Measurements from ENCODE around the gene VMP1. TPM values are rescaled to one million over a fixed set of nuclear protein-coding genes. Genes with fewer than 3 reads are reported as not detected.
"Not testable (repeated sequence)": the region's sequence is repeated elsewhere in the genome, so short reads cannot be mapped to it uniquely, and the experiment has no call there.

The VMP1 gene
- total RNA-seq, 2 donors from 2014 or later: 175 to 203 TPM

DNA sequence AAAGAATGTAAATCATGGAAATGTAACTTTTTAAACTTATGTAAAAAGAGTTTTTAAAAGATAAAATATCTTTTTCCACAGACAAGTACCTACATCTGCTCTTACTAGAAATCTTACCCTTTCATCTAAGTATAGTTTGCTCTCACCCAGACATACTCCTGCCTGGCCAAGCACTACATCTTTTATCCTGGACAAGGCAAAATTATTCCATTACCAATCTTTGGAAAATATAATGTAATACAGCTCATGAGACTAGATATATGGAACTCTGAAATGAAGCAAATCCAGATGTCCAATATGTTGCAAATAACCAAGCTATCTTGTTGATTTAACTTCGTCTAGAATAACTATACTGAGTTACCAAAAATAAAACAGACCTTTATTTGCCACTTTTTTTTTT is 50.0 kb downstream of the VMP1 start:
- H3K9me3 ChIP-seq: no peaks in the 10 kb centered on the region
- no peaks in the 10 kb centered on the region for H3K36me3 ChIP-seq
- no peak for DNase-seq (ENCODE audit: low spot score)
- H3K4me3 ChIP-seq: no peak overlapping the region
- TF ChIP-seq POLR2A (IDR thresholded peaks at IDR 0.05) (no peak), POLR2AphosphoS5 (IDR thresholded peaks at IDR 0.05) (no peak)
- TF ChIP-seq, protein P1, sequence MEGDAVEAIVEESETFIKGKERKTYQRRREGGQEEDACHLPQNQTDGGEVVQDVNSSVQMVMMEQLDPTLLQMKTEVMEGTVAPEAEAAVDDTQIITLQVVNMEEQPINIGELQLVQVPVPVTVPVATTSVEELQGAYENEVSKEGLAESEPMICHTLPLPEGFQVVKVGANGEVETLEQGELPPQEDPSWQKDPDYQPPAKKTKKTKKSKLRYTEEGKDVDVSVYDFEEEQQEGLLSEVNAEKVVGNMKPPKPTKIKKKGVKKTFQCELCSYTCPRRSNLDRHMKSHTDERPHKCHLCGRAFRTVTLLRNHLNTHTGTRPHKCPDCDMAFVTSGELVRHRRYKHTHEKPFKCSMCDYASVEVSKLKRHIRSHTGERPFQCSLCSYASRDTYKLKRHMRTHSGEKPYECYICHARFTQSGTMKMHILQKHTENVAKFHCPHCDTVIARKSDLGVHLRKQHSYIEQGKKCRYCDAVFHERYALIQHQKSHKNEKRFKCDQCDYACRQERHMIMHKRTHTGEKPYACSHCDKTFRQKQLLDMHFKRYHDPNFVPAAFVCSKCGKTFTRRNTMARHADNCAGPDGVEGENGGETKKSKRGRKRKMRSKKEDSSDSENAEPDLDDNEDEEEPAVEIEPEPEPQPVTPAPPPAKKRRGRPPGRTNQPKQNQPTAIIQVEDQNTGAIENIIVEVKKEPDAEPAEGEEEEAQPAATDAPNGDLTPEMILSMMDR (IDR thresholded peaks at IDR 0.05): no peak
- no peak overlapping the region for H3K27ac ChIP-seq
- intact Hi-C loops (cut with DNase I): no loop called here
- no peaks in the 10 kb centered on the region for H3K4me1 ChIP-seq (replicated peaks)
- H3K27me3 ChIP-seq (replicated peaks; ENCODE audit: insufficient read depth): no peaks in the 10 kb centered on the region
- WGBS: 66% methylated on average over 1 of the region's 1 CpG

- no peak for TF ChIP-seq POLR2A (IDR thresholded peaks at IDR 0.05)
- TF ChIP-seq, protein P1 (IDR thresholded peaks at IDR 0.05): no peak
- no peak for TF ChIP-seq POLR2AphosphoS5 (IDR thresholded peaks at IDR 0.05)
- no peak for DNase-seq (ENCODE audit: low spot score)
- Histone ChIP-seq H3K27me3 (replicated peaks; ENCODE audit: insufficient read depth) (no peaks in the 10 kb centered on the region), H3K36me3 (no peaks in the 10 kb centered on the region), H3K4me3 (no peak overlapping the region), H3K27ac (no peak overlapping the region), H3K4me1 (replicated peaks) (no peaks in the 10 kb centered on the region), H3K9me3 (no peaks in the 10 kb centered on the region)
- WGBS: 93% methylated on average over 2 of the region's 2 CpGs
- intact Hi-C loops (cut with DNase I): no loop called here
Observed at GRCh38 chr17:59757881-59758385, 50.5 kb downstream of the VMP1 start.

DNA sequence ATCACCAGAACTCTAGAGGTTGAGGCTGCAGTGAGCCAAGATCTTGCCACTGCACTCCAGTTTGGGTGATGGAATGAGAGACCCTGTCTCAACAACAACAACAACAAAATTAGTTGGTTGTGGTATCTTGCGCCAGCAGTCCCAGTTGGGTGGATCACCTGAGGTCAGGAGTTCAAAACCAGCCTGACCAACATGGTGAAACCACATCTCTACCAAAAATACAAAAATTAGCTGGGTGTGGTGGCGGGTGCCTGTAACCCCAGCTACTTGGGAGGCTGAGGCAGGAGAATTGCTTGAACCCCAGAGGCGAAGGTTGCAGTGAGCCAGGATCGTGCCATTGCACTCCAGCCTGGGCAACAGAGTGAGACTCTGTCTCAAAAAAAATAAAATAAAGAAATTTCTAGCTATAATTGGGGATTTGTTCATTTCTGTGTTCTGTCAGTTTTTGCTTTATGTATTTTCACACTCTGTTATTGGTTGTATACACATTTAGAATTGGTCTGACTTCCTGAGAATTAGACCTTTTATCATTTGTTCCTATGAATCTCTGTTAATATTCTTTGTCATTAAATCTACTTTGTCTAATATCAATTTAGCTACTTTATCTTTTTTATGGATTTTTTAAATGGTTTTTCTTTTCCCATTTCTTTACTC is 51.7 kb downstream of the VMP1 start:
- H3K27me3 ChIP-seq (replicated peaks; ENCODE audit: insufficient read depth); DNase-seq (ENCODE audit: low spot score); H3K4me3 ChIP-seq; H3K27ac ChIP-seq; H3K9me3 ChIP-seq; H3K36me3 ChIP-seq; intact Hi-C loops (cut with DNase I); H3K4me1 ChIP-seq (replicated peaks): not testable (repeated sequence)
- WGBS: 98% methylated on average over 4 of the region's 4 CpGs

DNA sequence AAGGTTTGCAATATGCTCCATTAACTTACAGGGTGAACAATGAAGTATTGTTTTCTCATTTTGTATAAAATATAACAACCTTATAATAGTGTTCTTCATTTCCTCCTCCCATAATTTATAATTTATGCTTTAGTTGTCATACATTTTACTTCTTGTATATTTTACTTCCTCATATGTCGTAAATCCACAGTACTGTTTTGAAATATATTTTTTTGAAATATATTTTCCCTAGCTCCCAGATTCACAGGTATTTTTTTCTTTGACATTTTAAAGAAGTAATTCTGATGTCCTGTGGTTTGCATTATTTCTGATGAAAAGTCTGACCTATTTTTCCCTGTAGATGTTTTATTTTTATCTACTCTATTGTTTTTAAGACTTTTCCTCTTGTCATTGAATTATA is 52.7 kb downstream of the VMP1 start:
- no peaks in the 10 kb centered on the region for H3K27me3 ChIP-seq (replicated peaks; ENCODE audit: insufficient read depth)
- H3K36me3 ChIP-seq: no peaks in the 10 kb centered on the region
- DNase-seq (ENCODE audit: low spot score): no peak
- no peak overlapping the region for H3K27ac ChIP-seq
- H3K4me1 ChIP-seq (replicated peaks): no peaks in the 10 kb centered on the region
- 95% methylated on average over 1 of the region's 1 CpG for WGBS
- TF ChIP-seq POLR2AphosphoS5 (IDR thresholded peaks at IDR 0.05) (no peak), POLR2A (IDR thresholded peaks at IDR 0.05) (no peak)
- TF ChIP-seq, protein P1 (IDR thresholded peaks at IDR 0.05): no peak
- intact Hi-C loops (cut with DNase I): no loop called here
- H3K9me3 ChIP-seq: no peaks in the 10 kb centered on the region
- H3K4me3 ChIP-seq: no peak overlapping the region

GRCh38 chr17:59761385-59762048 is 54.1 kb downstream of the VMP1 start:
- no peaks in the 10 kb centered on the region for H3K36me3 ChIP-seq
- H3K27me3 ChIP-seq (replicated peaks; ENCODE audit: insufficient read depth): no peaks in the 10 kb centered on the region
- intact Hi-C loops (cut with DNase I): no loop called here
- H3K4me1 ChIP-seq (replicated peaks): no peaks in the 10 kb centered on the region
- TF ChIP-seq, protein P1 (IDR thresholded peaks at IDR 0.05): no peak
- TF ChIP-seq POLR2A (IDR thresholded peaks at IDR 0.05) (no peak), POLR2AphosphoS5 (IDR thresholded peaks at IDR 0.05) (no peak)
- no peaks in the 10 kb centered on the region for H3K9me3 ChIP-seq
- no peak overlapping the region for H3K4me3 ChIP-seq
- no peak for DNase-seq (ENCODE audit: low spot score)
- WGBS: 51% methylated on average over 3 of the region's 3 CpGs
- no peak overlapping the region for H3K27ac ChIP-seq
